Glutamatergic neuron (in vitro differentiated cells): ENCODE measurements around the gene NFASC. TPM values are rescaled to one million over a fixed set of nuclear protein-coding genes. Genes with fewer than 3 reads are reported as not detected.

ENCODE experiments used
- DNase-seq: peaks from one replicate; pipeline ENCODE4 v3.0.0; 2022
- H3K27ac Mint-ChIP-seq: one replicate; pipeline ENCODE4 v1.8.0; 2020; ENCODE audit warnings: mild to moderate bottlenecking, mixed read lengths, inconsistent platforms; ENCODE audit not compliant: unreplicated experiment
- H3K27me3 Mint-ChIP-seq: one replicate; pipeline ENCODE4 v1.8.0; 2020; ENCODE audit warnings: mild to moderate bottlenecking, moderate library complexity, mixed read lengths, inconsistent platforms; ENCODE audit not compliant: unreplicated experiment
- H3K36me3 Mint-ChIP-seq: one replicate; pipeline ENCODE4 v1.8.0; 2020; ENCODE audit warnings: mild to moderate bottlenecking, mixed read lengths, inconsistent platforms; ENCODE audit not compliant: unreplicated experiment
- H3K4me1 Mint-ChIP-seq: one replicate; pipeline ENCODE4 v1.8.0; 2020; ENCODE audit warnings: mild to moderate bottlenecking, low read depth, mixed read lengths, inconsistent platforms; ENCODE audit not compliant: unreplicated experiment
- H3K4me3 Mint-ChIP-seq: one replicate; pipeline ENCODE4 v1.8.0; 2020; ENCODE audit warnings: mild to moderate bottlenecking, mixed read lengths, inconsistent platforms; ENCODE audit not compliant: unreplicated experiment
- H3K9me3 Mint-ChIP-seq: one replicate; pipeline ENCODE4 v1.8.0; 2020; ENCODE audit warnings: mild to moderate bottlenecking, moderate library complexity, mixed read lengths, inconsistent platforms; ENCODE audit not compliant: unreplicated experiment
- total RNA-seq: library from RNA; stranded (reverse); fragmentation: NEBNext Ultra II Directional; extraction: Animal tissue kit (Norgen Biotek cat#: 25700); gene quantifications from one replicate; pipeline ENCODE4 v1.2.1, GENCODE V29; 2021; ENCODE audit not compliant: unreplicated experiment
- TF ChIP-seq, protein P1 (sequence below): fragments of 200-600 bp; sonication (generic); IDR thresholded peaks from one replicate; pipeline ENCODE4 v1.5.0; 2021; ENCODE audit not compliant: partially characterized antibody, unreplicated experiment

The NFASC gene
- total RNA-seq, 1 donor from 2014 or later, result 301 TPM

GRCh38 chr1:205028390-205028789 is 157.7 kb downstream of the NFASC start:
- Mint-ChIP-seq H3K4me3 (no peak overlapping the region), H3K9me3 (peaks cover 25% of the 10 kb centered on the region), H3K4me1 (peaks cover 65% of the 10 kb centered on the region), H3K27ac (no peak overlapping the region), H3K36me3 (no peaks in the 10 kb centered on the region), H3K27me3 (peaks cover 19% of the 10 kb centered on the region)
- DNase-seq, result no peak
- TF ChIP-seq, protein P1, sequence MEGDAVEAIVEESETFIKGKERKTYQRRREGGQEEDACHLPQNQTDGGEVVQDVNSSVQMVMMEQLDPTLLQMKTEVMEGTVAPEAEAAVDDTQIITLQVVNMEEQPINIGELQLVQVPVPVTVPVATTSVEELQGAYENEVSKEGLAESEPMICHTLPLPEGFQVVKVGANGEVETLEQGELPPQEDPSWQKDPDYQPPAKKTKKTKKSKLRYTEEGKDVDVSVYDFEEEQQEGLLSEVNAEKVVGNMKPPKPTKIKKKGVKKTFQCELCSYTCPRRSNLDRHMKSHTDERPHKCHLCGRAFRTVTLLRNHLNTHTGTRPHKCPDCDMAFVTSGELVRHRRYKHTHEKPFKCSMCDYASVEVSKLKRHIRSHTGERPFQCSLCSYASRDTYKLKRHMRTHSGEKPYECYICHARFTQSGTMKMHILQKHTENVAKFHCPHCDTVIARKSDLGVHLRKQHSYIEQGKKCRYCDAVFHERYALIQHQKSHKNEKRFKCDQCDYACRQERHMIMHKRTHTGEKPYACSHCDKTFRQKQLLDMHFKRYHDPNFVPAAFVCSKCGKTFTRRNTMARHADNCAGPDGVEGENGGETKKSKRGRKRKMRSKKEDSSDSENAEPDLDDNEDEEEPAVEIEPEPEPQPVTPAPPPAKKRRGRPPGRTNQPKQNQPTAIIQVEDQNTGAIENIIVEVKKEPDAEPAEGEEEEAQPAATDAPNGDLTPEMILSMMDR, result no peak

DNA sequence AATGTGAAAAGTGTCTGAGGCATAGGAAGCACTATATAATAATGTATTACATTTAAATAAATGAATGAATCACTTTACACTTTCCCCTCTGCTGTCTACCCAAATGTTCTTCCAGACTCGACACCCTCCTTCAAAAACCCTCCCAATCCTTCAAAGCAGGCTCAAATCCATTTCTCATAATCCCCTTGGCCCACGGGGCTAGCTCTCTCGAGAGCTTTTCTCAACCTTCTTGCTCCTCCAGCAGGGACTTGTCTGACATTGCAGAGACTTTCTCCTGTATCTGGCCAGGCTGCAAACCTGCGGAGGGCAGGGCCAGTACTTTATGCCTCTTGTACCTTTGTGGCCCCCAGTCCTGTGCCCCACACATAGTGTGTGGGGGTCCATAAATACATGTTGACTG is 158.3 kb downstream of the NFASC start:
- DNase-seq, result no peak
- peak overlapping the region; percentile 83 for H3K4me3 Mint-ChIP-seq

DNA sequence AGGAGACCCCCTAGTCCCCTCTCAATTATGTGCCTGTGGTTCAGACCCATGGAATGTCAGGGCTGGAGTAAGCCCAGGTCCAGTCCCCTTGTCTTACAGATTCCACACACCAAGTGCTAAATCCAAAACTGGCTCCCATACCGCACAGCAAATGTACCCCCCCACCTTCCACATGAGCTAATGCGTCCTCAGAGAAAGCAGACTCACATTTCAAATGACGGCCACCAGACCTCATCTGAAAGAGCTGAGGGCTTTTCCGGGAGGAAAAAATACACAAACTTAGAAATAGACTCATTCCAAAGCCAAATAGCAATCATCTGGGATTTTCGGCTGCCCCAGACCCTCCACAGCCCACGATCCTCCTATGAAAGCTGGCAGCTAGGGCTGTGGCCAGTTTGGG is 159.6 kb downstream of the NFASC start:
- H3K4me3 Mint-ChIP-seq, result peak overlapping the region; percentile 83
- H3K4me1 Mint-ChIP-seq, result peaks cover 64% of the 10 kb centered on the region
- H3K27ac Mint-ChIP-seq, result peak overlapping the region; percentile 95
- H3K9me3 Mint-ChIP-seq, result peaks cover 20% of the 10 kb centered on the region
- TF ChIP-seq, protein P1, result no peak
- no peak for DNase-seq
- H3K27me3 Mint-ChIP-seq, result peaks cover 14% of the 10 kb centered on the region
- H3K36me3 Mint-ChIP-seq, result no peaks in the 10 kb centered on the region

More for the DNA sequence above, 158.3 kb downstream of the NFASC start:
- TF ChIP-seq, protein P1, result no peak
- Mint-ChIP-seq H3K9me3 (peaks cover 25% of the 10 kb centered on the region), H3K36me3 (no peaks in the 10 kb centered on the region), H3K27me3 (peaks cover 19% of the 10 kb centered on the region), H3K27ac (peak overlapping the region; percentile 95), H3K4me1 (peaks cover 70% of the 10 kb centered on the region)

DNA sequence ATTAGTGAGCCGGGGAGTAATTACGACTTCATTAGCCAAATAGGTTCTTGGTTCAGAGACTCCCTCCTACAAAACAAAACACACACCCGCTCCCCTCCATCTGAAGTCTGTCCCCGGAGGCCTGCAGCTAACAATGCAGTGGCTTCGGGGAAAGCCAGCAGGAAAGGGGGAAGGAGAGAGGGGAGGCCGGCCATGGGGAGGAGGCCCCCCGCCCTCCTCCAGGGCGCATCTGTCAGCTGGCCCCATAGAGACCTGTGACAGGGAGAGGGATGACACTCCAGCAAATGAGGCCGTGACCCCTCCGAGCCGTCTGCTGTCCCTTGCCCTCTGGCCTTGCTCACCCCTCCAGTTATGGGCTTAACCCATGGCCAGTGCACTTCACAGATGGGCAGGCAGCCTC is 160.2 kb downstream of the NFASC start:
- Mint-ChIP-seq H3K27ac (peak overlapping the region; percentile 95), H3K4me3 (peak overlapping the region; percentile 83), H3K4me1 (peaks cover 57% of the 10 kb centered on the region), H3K27me3 (peaks cover 12% of the 10 kb centered on the region), H3K9me3 (peaks cover 17% of the 10 kb centered on the region), H3K36me3 (no peaks in the 10 kb centered on the region)
- peak; percentile 82 for DNase-seq
- TF ChIP-seq, protein P1, result no peak

DNA sequence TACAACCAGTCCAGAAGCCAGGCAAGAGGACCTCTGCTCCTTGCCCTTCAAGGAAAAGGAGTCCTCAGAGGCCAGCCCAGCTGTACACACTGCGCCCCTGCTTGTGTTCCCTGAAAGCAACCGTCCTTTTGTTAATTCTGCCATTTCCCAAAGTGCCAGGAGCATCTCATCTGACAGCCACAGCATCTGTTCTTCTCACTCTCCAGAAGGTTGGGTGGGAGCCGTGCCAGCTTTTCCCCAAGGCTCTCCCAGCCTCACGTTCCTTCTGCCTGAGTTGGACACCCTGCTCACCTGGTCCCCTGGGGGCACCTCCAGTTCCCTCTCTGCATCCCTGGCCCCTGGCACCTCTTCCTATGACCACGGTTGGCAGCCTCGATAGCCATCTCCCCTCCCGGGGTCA is 161.8 kb downstream of the NFASC start:
- peaks cover 16% of the 10 kb centered on the region for H3K27me3 Mint-ChIP-seq
- no peak for DNase-seq
- H3K4me1 Mint-ChIP-seq, result peaks cover 48% of the 10 kb centered on the region
- no peak overlapping the region for H3K4me3 Mint-ChIP-seq
- H3K36me3 Mint-ChIP-seq, result no peaks in the 10 kb centered on the region
- H3K9me3 Mint-ChIP-seq, result peaks cover 15% of the 10 kb centered on the region
- TF ChIP-seq, protein P1, result no peak
- H3K27ac Mint-ChIP-seq, result peak overlapping the region; percentile 95
